Glutamatergic neuron (in vitro differentiated cells): ENCODE results near the gene TTLL9. TPM values are rescaled to one million over a fixed set of nuclear protein-coding genes. Genes with fewer than 3 reads are reported as not detected.
A peak's percentile ranks its signal among the peaks of the same experiment; 100 is the strongest.

Source experiments
- DNase-seq: peaks from one replicate; pipeline ENCODE4 v3.0.0; 2022
- H3K27ac Mint-ChIP-seq: one replicate; pipeline ENCODE4 v1.8.0; 2020; ENCODE audit warnings: mild to moderate bottlenecking, mixed read lengths, inconsistent platforms; ENCODE audit not compliant: unreplicated experiment
- H3K27me3 Mint-ChIP-seq: one replicate; pipeline ENCODE4 v1.8.0; 2020; ENCODE audit warnings: mild to moderate bottlenecking, moderate library complexity, mixed read lengths, inconsistent platforms; ENCODE audit not compliant: unreplicated experiment
- H3K36me3 Mint-ChIP-seq: one replicate; pipeline ENCODE4 v1.8.0; 2020; ENCODE audit warnings: mild to moderate bottlenecking, mixed read lengths, inconsistent platforms; ENCODE audit not compliant: unreplicated experiment
- H3K4me1 Mint-ChIP-seq: one replicate; pipeline ENCODE4 v1.8.0; 2020; ENCODE audit warnings: mild to moderate bottlenecking, low read depth, mixed read lengths, inconsistent platforms; ENCODE audit not compliant: unreplicated experiment
- H3K4me3 Mint-ChIP-seq: one replicate; pipeline ENCODE4 v1.8.0; 2020; ENCODE audit warnings: mild to moderate bottlenecking, mixed read lengths, inconsistent platforms; ENCODE audit not compliant: unreplicated experiment
- H3K9me3 Mint-ChIP-seq: one replicate; pipeline ENCODE4 v1.8.0; 2020; ENCODE audit warnings: mild to moderate bottlenecking, moderate library complexity, mixed read lengths, inconsistent platforms; ENCODE audit not compliant: unreplicated experiment
- CTCF ChIP-seq: fragments of 200-600 bp; sonication (generic); IDR thresholded peaks from one replicate; pipeline ENCODE4 v1.5.0; 2021; ENCODE audit not compliant: partially characterized antibody, unreplicated experiment
- total RNA-seq: library from RNA; stranded (reverse); fragmentation: NEBNext Ultra II Directional; extraction: Animal tissue kit (Norgen Biotek cat#: 25700); gene quantifications from one replicate; pipeline ENCODE4 v1.2.1, GENCODE V29; 2021; ENCODE audit not compliant: unreplicated experiment

The TTLL9 gene
- total RNA-seq, 1 donor from 2014 or later: 1.5 TPM

- Mint-ChIP-seq H3K27ac (no peak overlapping the region), H3K27me3 (peaks cover 28% of the 10 kb centered on the region), H3K4me3 (peak overlapping the region; percentile 53), H3K9me3 (peaks cover 21% of the 10 kb centered on the region), H3K36me3 (no peaks in the 10 kb centered on the region), H3K4me1 (peaks cover 27% of the 10 kb centered on the region)
- DNase-seq: peak; percentile 23
- TF ChIP-seq CTCF: no peak
These were observed 11.0 kb upstream of the TTLL9 start for GRCh38 chr20:31859266-31859997.

GRCh38 chr20:31859998-31860380, 10.4 kb upstream of the TTLL9 start:
- peaks cover 29% of the 10 kb centered on the region for H3K27me3 Mint-ChIP-seq
- H3K27ac Mint-ChIP-seq: peak overlapping the region; percentile 83
- H3K36me3 Mint-ChIP-seq: no peaks in the 10 kb centered on the region
- peak; percentile 9 for DNase-seq
- peak overlapping the region; percentile 86 for H3K4me3 Mint-ChIP-seq
- TF ChIP-seq CTCF: no peak
- peaks cover 22% of the 10 kb centered on the region for H3K9me3 Mint-ChIP-seq
- H3K4me1 Mint-ChIP-seq: peaks cover 27% of the 10 kb centered on the region

GRCh38 chr20:31860390-31861134, 9.9 kb upstream of the TTLL9 start:
- peaks cover 31% of the 10 kb centered on the region for H3K27me3 Mint-ChIP-seq
- DNase-seq: peak; percentile 54

GRCh38 chr20:31861135-31861384, 9.4 kb upstream of the TTLL9 start:
- peak; percentile 93 for DNase-seq
- Mint-ChIP-seq H3K36me3 (no peaks in the 10 kb centered on the region), H3K4me1 (peaks cover 27% of the 10 kb centered on the region), H3K27me3 (peaks cover 31% of the 10 kb centered on the region), H3K4me3 (peak overlapping the region; percentile 86), H3K27ac (peak overlapping the region; percentile 83), H3K9me3 (peaks cover 24% of the 10 kb centered on the region)
- TF ChIP-seq CTCF: peak; percentile 29

More at GRCh38 chr20:31860390-31861134, 9.9 kb upstream of the TTLL9 start:
- no peak for TF ChIP-seq CTCF
- Mint-ChIP-seq H3K4me3 (peak overlapping the region; percentile 86), H3K27ac (peak overlapping the region; percentile 83), H3K9me3 (peaks cover 24% of the 10 kb centered on the region), H3K4me1 (peaks cover 27% of the 10 kb centered on the region), H3K36me3 (no peaks in the 10 kb centered on the region)

GRCh38 chr20:31861385-31862156, 8.9 kb upstream of the TTLL9 start:
- Mint-ChIP-seq H3K4me1 (peaks cover 27% of the 10 kb centered on the region), H3K27me3 (peaks cover 31% of the 10 kb centered on the region), H3K36me3 (no peaks in the 10 kb centered on the region), H3K4me3 (peak overlapping the region; percentile 86), H3K27ac (peak overlapping the region; percentile 97), H3K9me3 (peaks cover 24% of the 10 kb centered on the region)
- peak; percentile 7 for TF ChIP-seq CTCF
- peak; percentile 100 for DNase-seq
